Epithelial cell of proximal tubule (primary cell): ENCODE measurements around the gene NUPR1. TPM values are rescaled to one million over a fixed set of nuclear protein-coding genes. Genes with fewer than 3 reads are reported as not detected.
"Not testable (repeated sequence)": the region's sequence is repeated elsewhere in the genome, so short reads cannot be mapped to it uniquely, and the experiment has no call there.

Experiments used
- DNase-seq: peaks from one replicate; pipeline ENCODE4 v3.0.0-alpha.2; 2011; ENCODE audit warnings: low read depth
- H3K4me3 ChIP-seq: 2 replicates; pipeline ENCODE4 v1.5.1; 2011; ENCODE audit warnings: low read depth, mild to moderate bottlenecking, low read length
- CTCF ChIP-seq: conservative IDR thresholded peaks from 2 replicates; pipeline ENCODE4 v1.5.1; 2012; ENCODE audit warnings: low read depth, mild to moderate bottlenecking, low read length
- total RNA-seq: library from RNA; depleted of rRNA; stranded (reverse); fragments of >200 nt; gene quantifications from 2 replicates; pipeline ENCODE4 v1.2.3, GENCODE V29; 2015

The NUPR1 gene
- total RNA-seq, 1 donor from 2014 or later, result not detected

- DNase-seq, result no peak
- TF ChIP-seq CTCF, result no peak
- no peak overlapping the region for H3K4me3 ChIP-seq
These were observed 36.5 kb downstream of the NUPR1 start for GRCh38 chr16:28502290-28502689.

DNA sequence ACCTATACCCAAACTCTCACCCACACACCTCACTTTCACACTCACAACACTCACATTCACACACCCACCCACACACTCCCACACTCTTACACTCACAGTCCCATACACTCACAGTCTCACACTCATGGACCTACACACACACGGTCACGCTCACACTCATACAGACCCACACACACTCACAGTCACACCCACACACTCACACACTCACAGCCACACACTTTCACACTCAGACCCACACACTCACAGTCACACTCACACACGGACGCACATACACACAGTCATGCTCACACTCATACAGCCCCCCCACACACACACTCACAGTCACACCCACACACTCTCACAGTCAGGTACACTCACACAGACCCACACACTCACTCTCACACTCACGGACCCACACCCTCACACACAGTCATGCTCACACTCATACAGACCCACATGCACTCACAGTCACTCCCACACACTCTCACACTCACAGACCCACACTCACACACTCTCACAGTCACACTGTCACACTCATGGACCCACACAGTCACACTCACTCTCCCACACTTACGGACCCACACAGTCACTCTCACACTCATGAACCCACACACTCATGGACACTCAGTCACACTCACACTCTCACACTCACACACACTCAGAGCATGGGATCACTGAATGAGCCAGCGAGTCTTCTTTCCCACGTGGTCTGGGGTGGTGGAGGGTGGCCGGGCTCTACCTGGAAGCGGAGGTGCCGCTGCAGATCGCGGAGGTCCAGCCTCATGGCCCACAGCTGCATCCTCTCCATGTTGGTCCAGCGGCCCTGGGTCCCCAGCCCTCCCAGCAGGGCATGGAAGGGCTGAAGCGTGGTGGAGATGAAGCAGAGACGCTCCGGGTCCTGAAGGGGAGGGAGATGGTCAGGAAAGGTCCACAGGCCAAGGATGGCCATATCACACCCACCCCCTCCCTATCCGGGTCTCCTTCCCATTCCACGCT lies 37.2 kb downstream of the NUPR1 start:
- DNase-seq, result no peak
- no peak for TF ChIP-seq CTCF
- no peak overlapping the region for H3K4me3 ChIP-seq

- H3K4me3 ChIP-seq, DNase-seq: not testable (repeated sequence)
These were observed 38.1 kb downstream of the NUPR1 start for GRCh38 chr16:28500476-28501180.

DNA sequence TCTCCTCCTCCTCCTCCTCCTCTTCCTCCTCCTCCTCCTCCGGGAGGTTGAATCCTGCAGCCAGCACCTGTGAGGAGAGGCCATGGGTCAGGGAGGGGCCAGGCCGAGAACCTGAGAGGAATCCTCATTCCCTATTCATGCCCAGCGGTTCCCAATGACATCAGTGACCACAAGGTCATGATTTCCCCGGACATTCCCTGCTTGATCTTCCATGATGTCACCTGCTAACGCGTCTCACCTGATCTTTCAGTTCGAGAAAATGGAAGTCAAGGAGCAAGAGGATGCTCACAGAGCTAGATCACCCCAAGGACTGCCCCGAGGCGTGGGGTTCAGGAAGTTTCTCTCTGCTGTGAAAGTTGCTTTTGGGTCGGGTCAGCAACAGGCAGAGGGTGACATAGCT lies 38.9 kb downstream of the NUPR1 start:
- TF ChIP-seq CTCF, result no peak
- no peak for DNase-seq

DNA sequence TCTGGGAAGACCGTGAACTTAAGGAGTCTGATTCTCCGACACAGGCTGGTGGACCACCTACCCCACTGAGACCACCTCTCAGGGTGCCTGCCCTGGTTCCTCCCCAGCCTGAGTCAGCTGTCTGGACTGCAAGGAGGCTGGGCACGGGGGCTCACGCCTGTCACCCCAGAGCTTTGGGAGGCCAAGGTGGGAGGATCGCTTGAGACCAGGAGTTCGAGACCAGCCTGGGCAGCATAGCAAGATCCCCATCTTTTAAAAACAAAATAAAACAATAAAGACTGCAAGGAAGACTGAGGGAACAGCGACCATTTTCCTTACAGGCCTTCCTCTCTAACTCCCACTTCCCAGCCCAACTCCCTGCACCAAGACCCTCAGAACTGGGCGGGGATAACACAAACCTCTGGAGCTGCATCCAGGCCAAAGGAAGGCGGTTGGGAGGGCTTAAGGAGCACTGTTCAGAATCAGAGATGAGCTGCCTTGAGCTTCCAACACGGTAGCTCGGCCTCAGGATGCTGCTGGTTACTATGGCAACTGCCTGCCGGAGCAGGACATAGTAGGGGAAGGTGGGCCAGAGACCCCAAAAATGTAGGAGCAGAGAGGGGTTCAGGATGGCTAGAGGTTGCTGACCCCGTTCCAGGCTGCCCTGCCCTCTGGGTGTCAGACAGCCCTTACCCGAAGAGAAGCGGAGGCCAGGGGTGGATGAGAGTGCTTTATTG lies 40.0 kb downstream of the NUPR1 start:
- no peak for TF ChIP-seq CTCF
- no peak overlapping the region for H3K4me3 ChIP-seq
- no peak for DNase-seq

More for the DNA sequence above, 38.9 kb downstream of the NUPR1 start:
- no peak overlapping the region for H3K4me3 ChIP-seq

DNA sequence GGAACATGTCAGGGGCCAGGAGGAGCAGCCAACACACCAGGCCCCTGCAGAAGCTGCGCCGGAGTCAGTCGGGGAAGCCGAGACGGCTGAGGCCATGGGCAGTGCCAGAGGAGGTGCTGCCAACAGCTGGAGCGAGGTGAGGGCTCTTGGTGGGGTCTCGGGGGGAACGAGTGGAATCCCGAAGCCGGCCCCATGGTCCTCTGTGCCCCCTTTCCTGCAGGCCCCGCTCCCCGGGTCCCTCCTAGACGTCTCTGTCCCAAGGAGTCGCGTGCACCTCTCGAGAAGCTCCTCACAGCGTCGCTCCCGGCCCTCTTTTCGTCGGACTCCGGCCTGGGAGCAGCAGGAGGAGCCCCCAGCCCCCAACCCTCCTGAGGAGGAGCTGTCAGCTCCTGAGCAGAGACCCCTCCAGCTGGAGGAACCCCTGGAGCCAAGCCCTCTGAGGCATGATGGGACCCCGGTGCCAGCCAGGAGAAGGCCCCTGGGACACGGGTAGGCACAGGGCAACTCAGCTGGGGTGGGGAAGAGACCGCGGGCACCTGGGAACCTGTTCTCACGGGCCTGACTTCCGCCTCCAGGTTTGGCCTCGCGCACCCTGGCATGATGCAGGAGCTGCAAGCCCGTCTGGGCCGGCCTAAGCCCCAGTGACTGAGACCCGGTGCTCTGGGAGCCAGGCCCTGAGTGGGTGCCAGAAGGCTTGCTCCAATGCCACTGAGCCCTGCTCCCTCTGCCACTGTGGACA lies 40.7 kb downstream of the NUPR1 start:
- no peak for DNase-seq
- H3K4me3 ChIP-seq, result no peak overlapping the region
- TF ChIP-seq CTCF, result no peak
